H9 (cell line): ENCODE results near the gene ERAS. TPM values are rescaled to one million over a fixed set of nuclear protein-coding genes. Genes with fewer than 3 reads are reported as not detected.

ENCODE experiments used
- DNase-seq: peaks from one replicate; pipeline ENCODE4 v3.0.0-alpha.2; 2017
- H2AFZ ChIP-seq: one replicate; pipeline ENCODE4 v1.6.1; 2013; ENCODE audit warnings: mild to moderate bottlenecking, low read length, control low read depth, moderate library complexity
- H2AK5ac ChIP-seq: 2 replicates; pipeline ENCODE4 v1.6.1; 2013; ENCODE audit warnings: low read length, control low read depth, mixed read lengths; ENCODE audit not compliant: insufficient read length
- H2BK120ac ChIP-seq: one replicate; pipeline ENCODE4 v1.6.1; 2013; ENCODE audit warnings: low read depth, mild to moderate bottlenecking, low read length, control low read depth, inconsistent platforms; ENCODE audit not compliant: poor library complexity, severe bottlenecking
- H2BK12ac ChIP-seq: 2 replicates; pipeline ENCODE4 v1.6.1; 2013; ENCODE audit warnings: low read length, control low read depth, mixed read lengths, low read depth; ENCODE audit not compliant: insufficient read length
- H2BK15ac ChIP-seq: 2 replicates; pipeline ENCODE4 v1.6.1; 2013; ENCODE audit warnings: low read depth, low read length, control low read depth
- H2BK20ac ChIP-seq: one replicate; pipeline ENCODE4 v1.6.1; 2013; ENCODE audit warnings: low read depth, mild to moderate bottlenecking, low read length, control low read depth, inconsistent platforms; ENCODE audit not compliant: poor library complexity, severe bottlenecking
- H2BK5ac ChIP-seq: 2 replicates; pipeline ENCODE4 v1.6.1; 2013; ENCODE audit warnings: low read length, control low read depth, mixed read lengths; ENCODE audit not compliant: insufficient read length
- H3K14ac ChIP-seq: 2 replicates; pipeline ENCODE4 v1.6.1; 2013; ENCODE audit warnings: low read length, control low read depth; ENCODE audit not compliant: insufficient read depth
- H3K18ac ChIP-seq: 2 replicates; pipeline ENCODE4 v1.6.1; 2013; ENCODE audit warnings: low read depth, mild to moderate bottlenecking, mixed read lengths, low read length, control low read depth; ENCODE audit not compliant: insufficient read length
- H3K23ac ChIP-seq: 2 replicates; pipeline ENCODE4 v1.6.1; 2013; ENCODE audit warnings: low read length, control low read depth, mixed read lengths, low read depth; ENCODE audit not compliant: insufficient read length
- H3K23me2 ChIP-seq: 2 replicates; pipeline ENCODE4 v1.6.1; 2013; ENCODE audit warnings: low read depth, mild to moderate bottlenecking, mixed read lengths, low read length, control low read depth; ENCODE audit not compliant: insufficient read length, poor library complexity, severe bottlenecking
- H3K27ac ChIP-seq: 2 replicates; pipeline ENCODE4 v1.5.1; 2013; ENCODE audit warnings: low read length, control low read depth, mixed read lengths, low read depth; ENCODE audit not compliant: insufficient read length
- H3K27me3 ChIP-seq: 2 replicates; pipeline ENCODE4 v1.6.1; 2013; ENCODE audit warnings: low read length, control low read depth, inconsistent platforms; ENCODE audit not compliant: insufficient read depth
- H3K4ac ChIP-seq: 2 replicates; pipeline ENCODE4 v1.6.1; 2013; ENCODE audit warnings: low read depth, mild to moderate bottlenecking, control low read depth, inconsistent platforms, low read length, moderate library complexity
- H3K4me1 ChIP-seq: 2 replicates; pipeline ENCODE4 v1.6.1; 2013; ENCODE audit warnings: low read length, control low read depth, inconsistent platforms; ENCODE audit not compliant: insufficient read depth
- H3K4me2 ChIP-seq: 2 replicates; pipeline ENCODE4 v1.6.1; 2013; ENCODE audit warnings: low read length, control low read depth, mixed read lengths; ENCODE audit not compliant: insufficient read length, insufficient read depth
- H3K56ac ChIP-seq: 2 replicates; pipeline ENCODE4 v1.6.1; 2013; ENCODE audit warnings: low read depth, mild to moderate bottlenecking, mixed read lengths, low read length, control low read depth; ENCODE audit not compliant: insufficient read length
- H3K79me1 ChIP-seq: 2 replicates; pipeline ENCODE4 v1.6.1; 2013; ENCODE audit warnings: low read depth, mild to moderate bottlenecking, moderate library complexity, low read length, control low read depth, inconsistent platforms; ENCODE audit not compliant: insufficient read depth, poor library complexity, severe bottlenecking
- H3K79me2 ChIP-seq: 2 replicates; pipeline ENCODE4 v1.6.1; 2013; ENCODE audit warnings: low read length, control low read depth, inconsistent platforms; ENCODE audit not compliant: insufficient read depth
- H3K9ac ChIP-seq: 2 replicates; pipeline ENCODE4 v1.6.1; 2013; ENCODE audit warnings: low read length, control low read depth, mixed read lengths; ENCODE audit not compliant: insufficient read length; ENCODE audit errors: extremely low read depth
- H3K9me3 ChIP-seq: one replicate; pipeline ENCODE4 v1.6.1; 2013; ENCODE audit warnings: low read depth, low read length, inconsistent platforms; ENCODE audit not compliant: control insufficient read depth
- H3T11ph ChIP-seq: one replicate; pipeline ENCODE4 v1.6.1; 2013; ENCODE audit warnings: mild to moderate bottlenecking, low read length, control low read depth, inconsistent platforms
- H4K20me1 ChIP-seq: one replicate; pipeline ENCODE4 v1.6.1; 2013; ENCODE audit not compliant: control insufficient read depth, insufficient read length, insufficient read depth
- H4K5ac ChIP-seq: 2 replicates; pipeline ENCODE4 v1.6.1; 2013; ENCODE audit warnings: low read depth, mild to moderate bottlenecking, mixed read lengths, low read length, control low read depth; ENCODE audit not compliant: insufficient read length
- H4K8ac ChIP-seq: replicated peaks from 2 replicates; pipeline ENCODE4 v1.6.1; 2013; ENCODE audit warnings: low read length, control low read depth, mixed read lengths, low read depth; ENCODE audit not compliant: insufficient read length
- H4K91ac ChIP-seq: 2 replicates; pipeline ENCODE4 v1.6.1; 2013; ENCODE audit warnings: low read depth, mild to moderate bottlenecking, moderate library complexity, mixed read lengths, low read length, control low read depth; ENCODE audit not compliant: insufficient read length
- H3K27ac Mint-ChIP-seq, 3 experiments: 2 replicates in 2 of 3; 3 replicates in 1 of 3; pipeline ENCODE4 v1.8.0; 2020 to 2021; ENCODE audit warnings: mixed read lengths in 3 of 3, mild to moderate bottlenecking in 1 of 3, moderate library complexity in 1 of 3
- H3K27me3 Mint-ChIP-seq: 2 replicates; pipeline ENCODE4 v1.8.0; 2021; ENCODE audit warnings: low read depth, mild to moderate bottlenecking, moderate library complexity, mixed read lengths
- H3K36me3 Mint-ChIP-seq, 3 experiments: 2 replicates in 2 of 3; 3 replicates in 1 of 3; pipeline ENCODE4 v1.8.0; 2020 to 2021; ENCODE audit warnings: low read depth in 3 of 3, mixed read lengths in 3 of 3; ENCODE audit not compliant: insufficient read depth in 1 of 3
- H3K4me1 Mint-ChIP-seq, 2 experiments: 2 replicates each; pipeline ENCODE4 v1.8.0; 2020; ENCODE audit warnings: mixed read lengths in 2 of 2
- H3K4me3 Mint-ChIP-seq, 2 experiments: 2 replicates in 1 of 2; 3 replicates in 1 of 2; pipeline ENCODE4 v1.8.0; 2020 to 2021; ENCODE audit warnings: mild to moderate bottlenecking in 2 of 2, mixed read lengths in 2 of 2, moderate library complexity in 1 of 2
- H3K9me3 Mint-ChIP-seq, 2 experiments: 2 replicates in 1 of 2; 3 replicates in 1 of 2; pipeline ENCODE4 v1.8.0; 2020; ENCODE audit warnings: mild to moderate bottlenecking in 2 of 2, mixed read lengths in 2 of 2, moderate library complexity in 1 of 2
- WGBS: extraction: QIAGEN DNeasy Blood & Tissue Kit; methylation state at CpG from one replicate; pipeline ENCODE4 v1.1.7; 2013; ENCODE audit warnings: missing lambda C conversion rate, low lambda C conversion rate, mixed read lengths; ENCODE audit not compliant: insufficient read length; ENCODE audit errors: extremely low coverage; 5-methylcytosine and 5-hydroxymethylcytosine counted together
- total RNA-seq: library from RNA; stranded (reverse); gene quantifications from 2 replicates; pipeline ENCODE4 v1.2.1, GENCODE V29; 2021
- TF ChIP-seq, protein P1 (sequence below): fragments of 200-600 bp; sonication (generic); conservative IDR thresholded peaks from 3 replicates; pipeline ENCODE4 v1.8.0; 2021; ENCODE audit warnings: antibody characterized with exemption, mild to moderate bottlenecking

ERAS gene
- total RNA-seq, 1 experiment from 2014 or later, result not detected

GRCh38 chrX:48794911-48795515 lies 31.3 kb upstream of the ERAS start:
- Histone ChIP-seq H2AFZ (no peak overlapping the region), H2BK12ac (no peak overlapping the region), H3K23ac (no peak overlapping the region), H4K5ac (no peak overlapping the region), H3K4me2 (no peak overlapping the region), H3K27ac (no peak overlapping the region), H2AK5ac (no peak overlapping the region), H3K9ac (no peak overlapping the region), H3K27me3 (no peaks in the 10 kb centered on the region), H4K91ac (no peak overlapping the region), H2BK5ac (no peak overlapping the region), H2BK15ac (no peak overlapping the region), H2BK20ac (no peak overlapping the region), H3T11ph (no peak overlapping the region), H3K9me3 (peaks cover 10% of the 10 kb centered on the region), H3K23me2 (no peaks in the 10 kb centered on the region), H4K20me1 (no peaks in the 10 kb centered on the region), H4K8ac (no peak overlapping the region), H3K79me1 (no peaks in the 10 kb centered on the region), H3K4me1 (no peaks in the 10 kb centered on the region), H3K18ac (no peak overlapping the region), H3K4ac (no peak overlapping the region), H3K14ac (no peak overlapping the region), H3K56ac (no peak overlapping the region), H3K79me2 (no peaks in the 10 kb centered on the region), H2BK120ac (no peak overlapping the region)
- Mint-ChIP-seq H3K36me3 (peaks cover 0 to 7% (median 4%) of the 10 kb centered on the region in 3 experiments; a peak in 5 of 7 replicates), H3K4me3 (no peak overlapping the region), H3K9me3 (peaks cover 65 to 68% of the 10 kb centered on the region in 2 experiments), H3K27ac (no peak overlapping the region; a peak in 1 of 7 replicates), H3K4me1 (no peaks in the 10 kb centered on the region), H3K27me3 (peaks cover 2% of the 10 kb centered on the region; the same call in 1 of the 2 replicates)
- no peak for DNase-seq
- TF ChIP-seq, protein P1, sequence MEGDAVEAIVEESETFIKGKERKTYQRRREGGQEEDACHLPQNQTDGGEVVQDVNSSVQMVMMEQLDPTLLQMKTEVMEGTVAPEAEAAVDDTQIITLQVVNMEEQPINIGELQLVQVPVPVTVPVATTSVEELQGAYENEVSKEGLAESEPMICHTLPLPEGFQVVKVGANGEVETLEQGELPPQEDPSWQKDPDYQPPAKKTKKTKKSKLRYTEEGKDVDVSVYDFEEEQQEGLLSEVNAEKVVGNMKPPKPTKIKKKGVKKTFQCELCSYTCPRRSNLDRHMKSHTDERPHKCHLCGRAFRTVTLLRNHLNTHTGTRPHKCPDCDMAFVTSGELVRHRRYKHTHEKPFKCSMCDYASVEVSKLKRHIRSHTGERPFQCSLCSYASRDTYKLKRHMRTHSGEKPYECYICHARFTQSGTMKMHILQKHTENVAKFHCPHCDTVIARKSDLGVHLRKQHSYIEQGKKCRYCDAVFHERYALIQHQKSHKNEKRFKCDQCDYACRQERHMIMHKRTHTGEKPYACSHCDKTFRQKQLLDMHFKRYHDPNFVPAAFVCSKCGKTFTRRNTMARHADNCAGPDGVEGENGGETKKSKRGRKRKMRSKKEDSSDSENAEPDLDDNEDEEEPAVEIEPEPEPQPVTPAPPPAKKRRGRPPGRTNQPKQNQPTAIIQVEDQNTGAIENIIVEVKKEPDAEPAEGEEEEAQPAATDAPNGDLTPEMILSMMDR, result no peak
- no CpG with 5 or more reads among the region's 8 CpGs for WGBS
